ENCODE results near the gene EZH2. TPM values are rescaled to one million over a fixed set of nuclear protein-coding genes. Genes with fewer than 3 reads are reported as not detected.

EZH2 gene
- total and polyA plus RNA-seq, 2 of the 4 experiments (the other 2 are of a cell fraction) = 13.1 to 19.8 TPM

- Histone ChIP-seq H4K8ac (ENCODE audit: low read depth in 2 of 2, low read length in 2 of 2) (no peak overlapping the region), H3K9ac (ENCODE audit: low read depth, low read length) (no peak overlapping the region), H3K9me3 (ENCODE audit: control insufficient read depth, insufficient read depth, low read length) (no peaks in the 10 kb centered on the region), H3K27ac (ENCODE audit: insufficient read depth, low read length) (no peak overlapping the region), H3K9me1 (ENCODE audit: insufficient read depth, low read length) (peaks cover 2% of the 10 kb centered on the region; the same call in 1 of the 2 replicates), H3K79me1 (ENCODE audit: low read depth in 1 of 2, low read length in 2 of 2) (no peaks in the 10 kb centered on the region), H2BK15ac (ENCODE audit: low read depth, low read length) (no peak overlapping the region), H3K27me3 (ENCODE audit: control insufficient read depth, insufficient read depth, low read length) (peaks cover 57% of the 10 kb centered on the region), H3K36me3 (ENCODE audit: control insufficient read depth, insufficient read depth, low read length) (no peaks in the 10 kb centered on the region), H2AFZ (replicated peaks; ENCODE audit: low read length, poor library complexity) (no peak overlapping the region), H3K4me3 (ENCODE audit: insufficient read depth, low read depth, low read length) (no peak overlapping the region), H3K4me2 (ENCODE audit: low read depth, low read length) (no peak overlapping the region), H4K5ac (ENCODE audit: low read depth, low read length) (no peak overlapping the region), H2AK5ac (ENCODE audit: low read depth, low read length) (no peak overlapping the region), H3K23ac (ENCODE audit: low read depth, low read length) (no peak overlapping the region), H3K56ac (ENCODE audit: extremely low read depth, insufficient read depth, low read length) (no peak overlapping the region), H2AK9ac (replicated peaks; ENCODE audit: low read depth, low read length, poor library complexity) (no peak overlapping the region), H4K20me1 (ENCODE audit: insufficient read depth, low read length) (no peaks in the 10 kb centered on the region), H3K14ac (replicated peaks; ENCODE audit: low read depth, low read length) (no peak overlapping the region), H3K4ac (ENCODE audit: low read depth, low read length) (no peak overlapping the region), H2BK5ac (ENCODE audit: low read depth, low read length, poor library complexity, severe bottlenecking) (no peak overlapping the region), H3K18ac (ENCODE audit: low read depth, low read length) (no peak overlapping the region), H2BK120ac (ENCODE audit: low read depth, low read length) (no peak overlapping the region), H4K91ac (ENCODE audit: insufficient read depth, low read depth, low read length) (no peak overlapping the region), H2BK20ac (ENCODE audit: low read depth, low read length) (no peak overlapping the region), H3K4me1 (ENCODE audit: control insufficient read depth, insufficient read depth, low read length) (peaks cover 4% of the 10 kb centered on the region)
- POLR2A ChIA-PET (ENCODE audit: unreplicated experiment) = no interaction called here
- no peak for TF ChIP-seq MAZ (IDR thresholded peaks at IDR 0.05; ENCODE audit: borderline replicate concordance, low read depth, low read length)
- TF ChIP-seq CEBPB (IDR thresholded peaks at IDR 0.05; ENCODE audit: low read depth, low read length) = peak; percentile 4; the same call in 1 of the 2 replicates
- TF ChIP-seq CTCF (conservative IDR thresholded peaks at IDR 0.05; ENCODE audit: low read depth, low read length) = no peak
- TF ChIP-seq FOS (IDR thresholded peaks at IDR 0.05; ENCODE audit: low read depth, low read length) = no peak
- TF ChIP-seq BHLHE40 (IDR thresholded peaks at IDR 0.05; ENCODE audit: low read depth, low read length) = peak; percentile 16; the same call in 1 of the 2 replicates
- TF ChIP-seq RCOR1 (IDR thresholded peaks at IDR 0.05; ENCODE audit: insufficient replicate concordance, low read length) = no peak
- BruUV-seq (replicated peaks) = no TSS peak
- DNase-seq (no peak), ATAC-seq (ENCODE audit: low read depth) (no peak)
- WGBS, 2 experiments (ENCODE audit: extremely low coverage in 2 of 2, insufficient read length in 1 of 2) = no CpG with 5 or more reads among the region's 5 CpGs
- CTCF ChIA-PET = no interaction called here
- in situ Hi-C loops (cut with MboI; ENCODE audit: low sequenced_read_pairs) = no loop called here
- intact Hi-C loops (cut with micrococcal nuclease) = no loop called here
- dilution Hi-C loops (cut with HindIII; ENCODE audit: low sequenced_read_pairs, unreplicated experiment) = no loop called here
Measured at GRCh38 chr7:148909568-148909967, 25.5 kb upstream of the EZH2 start.
